NCI-H524 (cell line): ENCODE data around the gene CTCFL.

Source experiments
- DNase-seq, 2 experiments: peaks; one replicate each; lab custom pipeline; 2025; lab: John Stamatoyannopoulos, UW

CTCFL gene

DNA sequence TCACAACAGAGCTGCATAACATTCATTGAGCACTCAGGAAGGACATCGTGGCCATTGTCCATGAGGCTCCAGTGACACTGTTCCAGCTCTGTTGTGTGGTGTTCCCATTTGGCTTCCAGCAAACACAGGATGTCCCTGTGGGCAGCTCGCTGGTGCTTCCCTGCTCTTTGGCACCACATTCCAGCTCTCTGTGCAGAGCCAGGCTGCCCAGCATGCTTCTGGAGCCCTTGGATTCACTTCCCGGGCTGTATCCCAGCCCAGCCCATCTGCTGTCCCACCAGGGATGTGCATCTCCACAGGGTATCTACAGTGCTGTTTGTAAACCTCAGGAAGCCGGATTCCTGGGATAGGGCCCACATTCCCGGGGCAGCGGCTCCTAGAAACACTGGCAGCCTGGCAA lies 57.2 kb downstream of the CTCFL start:
- no peak for DNase-seq

DNA sequence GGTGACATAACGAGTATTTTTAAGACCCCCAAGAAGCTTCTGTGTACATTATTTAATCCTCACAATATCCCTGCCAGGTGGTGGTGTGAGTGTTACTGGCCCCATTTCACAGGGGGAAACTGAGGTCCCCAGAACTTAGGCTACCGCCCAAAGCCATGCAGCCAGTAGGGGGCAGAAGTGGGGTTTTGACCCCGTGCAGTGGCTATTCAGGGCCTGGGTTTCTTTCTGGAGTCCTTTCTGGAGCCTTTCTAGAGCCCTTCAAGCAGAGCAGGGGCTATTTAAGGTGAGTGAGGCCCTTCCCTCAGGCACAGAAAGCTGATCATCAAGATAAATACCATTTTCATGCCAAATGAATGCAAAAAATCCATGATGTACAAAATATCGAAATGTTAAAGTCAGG lies 59.0 kb downstream of the CTCFL start:
- DNase-seq = no peak

DNA sequence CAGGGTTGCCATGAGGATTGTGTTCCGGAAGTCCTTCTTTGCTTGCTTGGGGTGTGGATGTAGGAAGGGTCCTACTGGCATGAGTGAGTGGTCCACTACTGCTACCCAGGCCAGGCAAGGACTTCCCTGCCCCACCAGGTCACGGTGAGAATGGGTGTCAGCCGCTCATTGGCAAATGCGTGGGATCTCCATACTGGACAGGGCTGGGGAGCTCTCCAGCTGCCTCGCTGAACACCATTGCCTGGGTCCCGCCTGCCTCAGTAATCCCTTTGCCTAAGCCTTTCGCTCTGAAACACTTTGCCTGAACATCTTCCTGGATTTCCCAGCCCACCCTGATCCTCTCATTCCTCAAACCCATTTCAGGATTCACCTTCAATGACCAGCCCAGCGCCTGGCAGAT lies 59.5 kb downstream of the CTCFL start:
- DNase-seq = no peak

DNA sequence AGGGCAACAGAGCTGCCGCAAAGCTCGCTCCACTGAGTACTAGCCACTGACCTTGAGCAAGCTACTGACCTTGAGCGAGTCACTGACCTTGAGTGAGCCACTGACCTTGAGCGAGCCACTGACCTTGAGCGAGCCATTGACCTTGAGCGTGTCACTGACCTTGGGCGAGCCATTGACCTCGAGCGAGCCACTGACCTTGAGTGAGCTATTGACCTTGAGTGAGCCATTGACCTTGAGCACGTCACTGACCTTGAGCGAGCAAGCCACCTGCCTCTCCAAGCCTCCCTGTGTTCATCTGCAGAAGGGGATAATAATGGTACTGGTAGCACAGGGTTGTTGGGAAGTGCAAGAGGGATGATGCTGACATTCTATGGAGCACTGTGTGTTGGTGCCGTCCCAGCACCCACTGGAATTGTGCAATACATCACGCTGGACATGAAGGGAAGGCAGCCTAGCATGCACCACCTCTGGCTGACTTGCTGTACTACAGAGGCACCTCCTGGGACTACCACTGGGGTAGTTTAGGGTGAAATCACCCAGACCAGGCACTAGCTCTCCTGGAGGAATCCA lies 60.2 kb downstream of the CTCFL start:
- DNase-seq = no peak

DNA sequence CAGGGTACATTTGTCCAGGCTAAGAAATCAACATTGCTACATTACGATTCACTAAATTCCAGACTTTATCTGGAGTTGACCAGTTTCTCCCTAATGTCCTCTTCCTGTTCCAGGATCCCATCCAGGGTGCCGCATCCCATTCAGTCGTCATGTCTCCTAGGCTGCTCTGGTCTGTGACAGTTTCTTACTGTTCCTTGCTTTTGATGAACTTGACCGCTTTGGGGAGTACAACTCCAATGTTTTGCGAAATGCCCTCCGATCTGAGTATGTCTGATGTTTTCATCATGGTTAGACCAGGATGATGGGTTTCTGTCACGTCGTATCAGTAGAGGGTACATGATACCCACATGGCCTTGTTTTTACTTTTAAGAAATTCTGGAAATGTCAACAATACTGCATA lies 62.2 kb downstream of the CTCFL start:
- no peak for DNase-seq

DNA sequence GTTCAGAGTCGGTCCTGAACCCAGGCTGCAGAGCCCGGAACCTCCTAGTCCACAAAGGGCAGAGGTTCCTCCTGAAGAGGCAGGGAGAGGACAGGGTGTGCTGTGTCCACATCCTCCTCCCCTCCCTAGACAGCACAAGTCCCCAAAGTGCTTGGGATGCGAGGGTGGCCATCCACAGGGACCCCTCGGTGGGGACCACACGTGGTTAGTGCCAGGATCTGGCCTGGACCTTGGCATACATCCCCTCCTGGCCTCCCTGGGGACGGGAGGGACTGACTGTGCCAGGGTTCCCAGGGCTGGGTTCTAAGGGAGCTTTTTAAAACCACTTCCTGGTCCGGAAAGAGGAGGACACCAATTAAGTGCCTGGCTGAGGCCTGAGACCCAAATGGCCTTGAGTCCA lies 63.2 kb downstream of the CTCFL start:
- no peak for DNase-seq

DNA sequence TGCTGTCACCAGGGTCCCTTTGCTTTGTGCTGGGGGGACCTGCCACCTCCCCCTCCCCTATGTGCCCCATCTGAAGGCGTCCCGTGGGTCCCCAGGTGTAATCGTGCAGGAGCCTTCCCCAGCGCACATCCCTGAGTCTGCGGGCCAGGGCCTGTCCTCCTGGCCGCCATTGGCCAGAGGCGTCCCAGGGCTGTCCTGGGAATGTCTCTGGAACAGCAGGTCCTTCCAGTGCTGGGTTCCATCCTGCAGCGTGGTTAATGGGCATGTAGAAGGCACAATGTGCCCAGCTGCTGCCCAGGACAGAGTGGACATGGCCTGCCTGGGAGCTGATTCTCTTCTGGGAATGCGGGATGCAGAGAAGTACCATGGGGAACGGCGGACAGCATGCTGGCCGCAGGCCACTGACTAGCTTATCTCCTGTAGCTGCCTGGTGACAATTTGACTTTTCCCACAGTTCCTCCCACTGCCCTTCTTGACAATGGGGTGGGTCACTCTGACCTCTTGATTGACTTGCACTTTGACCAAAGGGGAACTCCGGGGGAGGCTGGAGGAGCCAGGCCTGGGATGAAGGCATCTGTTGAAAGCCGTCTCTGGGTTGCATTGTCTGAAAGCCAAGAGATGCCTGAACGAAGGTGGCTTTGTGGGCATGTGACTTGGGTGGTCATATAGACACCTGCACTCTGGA lies 64.0 kb downstream of the CTCFL start:
- DNase-seq = no peak

DNA sequence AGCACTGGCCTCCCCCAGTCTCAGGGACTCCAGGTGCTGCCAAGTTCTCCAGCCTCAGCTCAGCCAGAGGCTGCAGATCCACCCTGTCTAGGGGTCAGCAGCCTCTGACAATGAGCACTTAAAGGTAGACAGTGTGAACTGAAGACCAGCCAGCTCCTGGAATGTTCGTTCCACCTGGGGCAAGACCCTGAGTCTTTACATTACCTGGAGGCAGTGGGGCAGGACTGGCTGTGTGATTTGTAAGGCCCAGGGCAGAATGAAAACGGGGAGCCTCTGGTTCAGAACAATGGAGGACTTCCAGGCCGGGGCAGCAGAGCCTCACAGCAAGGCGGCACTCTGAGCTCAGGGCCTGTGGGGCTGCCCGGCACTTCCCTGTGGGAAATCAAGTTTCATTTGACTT lies 65.0 kb downstream of the CTCFL start:
- no peak for DNase-seq

DNA sequence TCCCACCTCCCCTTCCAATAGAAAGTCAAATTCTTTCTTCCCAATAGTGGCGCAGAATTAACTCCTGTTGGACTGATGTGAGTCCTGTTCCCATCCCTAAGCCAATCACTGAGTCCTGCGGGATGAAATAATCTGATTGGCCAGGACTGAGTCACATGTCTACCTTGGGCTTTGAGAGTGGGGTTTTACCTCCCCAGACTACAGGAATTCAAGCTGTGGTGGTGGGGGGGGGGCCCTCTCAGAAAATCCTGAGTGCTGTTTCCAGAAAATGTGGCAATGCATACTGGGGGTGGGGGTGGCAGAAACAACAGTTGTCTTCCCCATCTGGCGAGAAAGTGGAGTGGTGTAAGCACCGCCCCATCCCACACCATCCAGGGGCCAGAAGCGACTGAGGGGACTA lies 65.7 kb downstream of the CTCFL start:
- peak; percentile 86 to 91 for DNase-seq

DNA sequence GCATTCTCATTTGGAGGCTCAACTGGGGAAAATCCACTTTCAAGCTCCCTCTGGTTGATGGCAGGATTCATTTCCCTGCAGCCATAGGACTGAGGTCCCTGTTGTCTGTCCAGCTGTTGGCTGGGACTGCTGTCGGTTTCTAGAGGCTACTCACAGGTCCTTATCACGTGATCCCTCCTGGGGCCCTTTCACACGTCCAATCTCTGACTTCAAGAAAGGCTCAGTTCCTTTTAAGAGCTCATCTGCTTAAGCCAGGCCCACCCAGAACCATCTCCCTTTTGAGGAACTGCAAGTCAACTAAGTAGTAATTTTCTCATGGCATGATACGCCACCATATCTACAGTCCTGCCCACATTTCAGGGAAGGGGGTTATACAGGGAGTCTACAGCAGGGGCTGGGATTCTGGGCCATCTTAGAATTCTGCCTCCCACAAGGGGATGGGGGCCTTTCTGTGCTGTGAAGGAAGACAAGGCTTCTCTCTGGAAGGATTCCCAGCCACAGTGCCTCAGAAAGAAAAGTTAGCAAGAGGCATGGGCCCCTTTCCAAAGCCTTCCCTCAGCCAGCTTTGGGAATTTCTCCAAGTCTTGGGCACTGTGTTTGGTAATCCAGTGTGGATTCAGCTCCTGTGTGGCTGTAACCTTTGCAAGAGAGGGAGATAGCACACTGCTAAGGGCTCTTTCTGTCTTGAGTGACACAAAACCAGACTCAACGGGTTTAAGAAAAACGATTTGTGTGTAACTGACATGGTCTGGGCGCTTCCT lies 66.4 kb downstream of the CTCFL start:
- no peak for DNase-seq

DNA sequence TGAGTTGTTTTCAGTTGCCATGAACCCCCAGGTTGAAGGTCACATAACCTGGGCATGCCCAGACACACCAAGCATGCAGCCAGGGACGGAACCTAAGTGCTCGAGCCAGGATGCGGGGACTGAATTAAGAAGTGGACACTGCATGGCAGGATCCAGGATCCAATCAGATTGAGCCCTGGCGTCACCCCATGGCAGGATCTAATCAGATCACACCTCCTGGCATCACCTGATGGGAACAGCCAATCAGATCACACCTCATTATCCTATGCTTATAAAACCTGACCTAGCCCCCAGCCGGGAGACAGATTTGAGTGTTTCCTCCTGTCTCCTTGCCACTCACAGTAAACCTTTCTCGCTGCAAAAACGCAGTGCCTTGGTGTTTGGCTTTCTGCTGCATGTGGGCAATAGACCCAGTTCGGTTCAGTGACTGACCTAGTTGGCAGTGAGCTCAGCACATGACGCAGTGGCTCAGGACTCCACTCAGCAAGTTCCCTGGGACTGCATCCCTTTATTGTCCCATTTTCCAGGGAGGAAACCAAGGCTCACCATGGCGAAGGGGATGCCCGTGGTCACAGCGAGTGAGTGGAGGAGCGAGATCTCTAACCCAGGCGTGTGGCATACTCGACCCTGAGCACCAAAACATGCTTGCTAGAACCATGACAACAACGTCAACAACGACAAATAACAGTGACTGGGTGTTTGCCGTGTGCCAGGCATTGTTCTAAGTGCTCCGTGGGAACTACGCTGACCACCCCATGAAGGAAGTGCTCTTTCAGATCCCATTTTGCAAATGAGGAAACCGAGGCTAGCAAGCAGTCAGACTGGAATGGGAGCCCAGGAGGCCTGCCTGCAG lies 67.5 kb downstream of the CTCFL start:
- no peak for DNase-seq

DNA sequence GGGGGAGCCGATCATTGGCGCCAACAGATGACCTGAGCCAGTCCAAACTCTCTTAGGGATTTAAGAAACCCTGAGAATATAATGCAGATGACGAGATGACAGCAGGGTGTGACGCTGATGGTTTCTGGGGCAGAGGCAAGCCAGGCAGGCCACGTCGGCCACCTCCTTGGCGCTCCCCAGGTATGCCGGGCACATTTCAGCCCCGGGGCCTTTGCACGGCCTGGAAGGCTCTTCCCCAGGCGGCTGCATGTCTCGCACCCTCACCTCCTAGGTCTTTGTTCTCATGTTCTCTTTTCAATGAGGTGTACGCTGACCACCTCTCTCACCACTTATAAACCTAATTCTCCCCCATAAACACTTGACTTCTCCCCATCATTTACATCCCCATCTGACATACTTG lies 68.8 kb downstream of the CTCFL start:
- no peak for DNase-seq

DNA sequence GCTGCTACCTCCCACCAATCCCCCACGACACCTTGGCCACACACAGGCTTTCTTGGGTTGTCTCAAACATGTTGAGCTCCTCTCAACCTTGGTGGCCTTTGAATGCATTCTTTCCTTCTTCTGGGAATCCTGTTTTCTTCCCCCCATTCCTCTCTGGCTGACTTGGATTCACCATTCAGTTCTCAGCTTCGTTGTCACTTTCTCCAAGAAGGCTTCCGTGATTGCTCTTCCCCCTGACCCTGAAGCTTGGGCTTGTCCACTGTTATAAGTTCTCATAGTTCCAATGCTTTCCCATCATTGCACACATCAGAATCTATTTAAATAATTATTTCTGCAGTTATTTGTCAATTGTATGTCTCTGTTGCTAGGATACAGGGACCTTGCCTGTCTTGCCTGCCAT lies 69.6 kb downstream of the CTCFL start:
- DNase-seq = no peak

DNA sequence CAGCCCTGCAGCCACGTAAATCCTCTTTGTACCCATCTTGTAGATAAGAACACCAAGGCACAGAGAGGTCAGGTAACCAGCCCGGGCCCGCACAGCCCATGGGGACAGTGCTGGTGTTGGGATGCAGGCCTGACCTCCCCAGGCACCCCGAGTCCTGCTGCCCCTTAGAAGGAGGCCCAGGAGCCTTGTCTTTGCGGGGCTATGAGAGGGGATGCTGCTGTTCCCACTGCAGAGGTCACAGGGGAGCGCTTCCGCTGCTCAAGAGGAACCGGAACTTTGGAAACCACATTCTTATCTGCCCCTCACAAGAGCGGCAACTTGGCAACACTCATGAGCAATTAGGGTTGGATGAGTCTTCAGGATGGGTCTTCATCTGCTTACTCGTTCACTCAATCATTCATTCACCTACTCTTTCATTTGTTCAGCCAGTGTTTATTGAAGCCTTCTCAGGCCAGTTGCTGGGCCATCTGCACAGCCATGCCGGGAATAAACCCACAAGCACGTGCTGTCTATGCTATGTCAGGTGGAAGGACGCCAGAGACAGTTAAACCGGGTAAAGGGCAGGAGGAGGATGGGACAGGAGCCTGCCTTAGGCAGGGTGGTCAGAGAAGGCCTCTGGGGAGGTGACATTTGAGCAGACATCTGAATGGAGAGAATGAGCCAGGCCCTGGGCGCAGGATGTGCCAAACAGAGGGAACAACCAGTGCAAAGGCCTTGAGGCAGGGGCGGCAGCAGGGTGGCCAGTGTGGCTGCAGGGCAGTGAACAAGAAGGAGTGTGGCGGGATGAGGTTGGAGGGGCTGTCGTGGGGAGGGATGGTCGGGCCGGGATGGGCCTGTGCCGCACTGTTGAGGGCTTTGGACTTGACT lies 72.9 kb downstream of the CTCFL start:
- no peak for DNase-seq

DNA sequence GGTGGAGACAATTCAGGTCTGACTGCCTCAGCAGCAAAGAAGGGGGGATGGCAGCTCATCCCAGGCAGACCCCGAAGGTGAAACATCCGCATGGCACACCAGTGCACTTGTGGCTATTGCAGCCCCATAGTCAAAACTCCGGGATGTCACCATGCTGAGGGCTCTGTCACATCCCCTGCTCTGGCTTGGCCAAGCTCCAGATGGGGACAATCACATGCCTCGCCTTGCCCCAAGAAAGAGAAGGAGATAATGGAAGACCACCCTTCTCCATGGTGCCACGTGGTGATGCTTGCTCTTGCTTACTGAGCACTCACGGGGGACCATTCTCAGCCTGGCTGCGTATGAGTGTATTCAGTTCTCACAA lies 73.5 kb downstream of the CTCFL start:
- no peak for DNase-seq

DNA sequence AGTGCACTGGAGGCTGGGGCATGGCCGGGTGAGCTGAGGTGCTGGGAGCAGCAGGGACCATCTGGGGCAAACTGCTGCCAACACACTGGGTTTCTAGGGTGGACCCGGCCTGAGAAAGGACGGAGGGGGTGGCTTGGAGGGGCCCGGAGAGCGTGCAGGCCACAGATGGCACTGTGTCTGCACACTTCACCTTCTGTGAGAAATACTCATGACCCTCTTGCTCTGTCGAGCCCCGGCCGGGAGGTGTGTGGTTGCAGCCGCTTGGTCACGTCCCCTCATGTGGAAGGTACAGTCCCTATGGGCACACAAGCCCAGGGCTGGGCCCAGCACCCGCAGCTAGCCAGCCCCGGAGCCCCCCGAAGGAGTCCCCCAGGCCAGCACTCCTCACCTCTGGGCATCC lies 74.0 kb downstream of the CTCFL start:
- peak in 1 of 2 experiments; percentile 25 for DNase-seq

DNA sequence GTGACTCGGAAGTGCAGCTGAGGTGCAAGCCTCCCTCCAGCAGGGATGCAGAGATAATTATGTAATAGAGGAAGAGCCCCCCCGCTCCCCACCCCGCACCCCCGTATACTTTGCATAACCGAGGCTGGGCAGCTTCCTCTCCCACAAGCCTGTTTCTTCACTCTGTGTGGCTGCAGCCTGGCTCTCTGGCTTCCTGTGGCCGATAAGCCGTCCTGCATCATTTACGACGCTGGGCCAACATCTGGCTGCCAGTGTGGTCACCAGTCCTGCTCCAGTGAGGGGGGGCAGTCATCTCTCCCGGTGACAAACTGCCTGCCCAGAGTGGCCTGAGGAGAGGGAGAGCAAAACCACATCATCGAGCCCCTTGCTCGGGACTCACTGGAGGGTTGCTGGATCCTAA lies 74.5 kb downstream of the CTCFL start:
- DNase-seq = peak in 1 of 2 experiments; percentile 23

DNA sequence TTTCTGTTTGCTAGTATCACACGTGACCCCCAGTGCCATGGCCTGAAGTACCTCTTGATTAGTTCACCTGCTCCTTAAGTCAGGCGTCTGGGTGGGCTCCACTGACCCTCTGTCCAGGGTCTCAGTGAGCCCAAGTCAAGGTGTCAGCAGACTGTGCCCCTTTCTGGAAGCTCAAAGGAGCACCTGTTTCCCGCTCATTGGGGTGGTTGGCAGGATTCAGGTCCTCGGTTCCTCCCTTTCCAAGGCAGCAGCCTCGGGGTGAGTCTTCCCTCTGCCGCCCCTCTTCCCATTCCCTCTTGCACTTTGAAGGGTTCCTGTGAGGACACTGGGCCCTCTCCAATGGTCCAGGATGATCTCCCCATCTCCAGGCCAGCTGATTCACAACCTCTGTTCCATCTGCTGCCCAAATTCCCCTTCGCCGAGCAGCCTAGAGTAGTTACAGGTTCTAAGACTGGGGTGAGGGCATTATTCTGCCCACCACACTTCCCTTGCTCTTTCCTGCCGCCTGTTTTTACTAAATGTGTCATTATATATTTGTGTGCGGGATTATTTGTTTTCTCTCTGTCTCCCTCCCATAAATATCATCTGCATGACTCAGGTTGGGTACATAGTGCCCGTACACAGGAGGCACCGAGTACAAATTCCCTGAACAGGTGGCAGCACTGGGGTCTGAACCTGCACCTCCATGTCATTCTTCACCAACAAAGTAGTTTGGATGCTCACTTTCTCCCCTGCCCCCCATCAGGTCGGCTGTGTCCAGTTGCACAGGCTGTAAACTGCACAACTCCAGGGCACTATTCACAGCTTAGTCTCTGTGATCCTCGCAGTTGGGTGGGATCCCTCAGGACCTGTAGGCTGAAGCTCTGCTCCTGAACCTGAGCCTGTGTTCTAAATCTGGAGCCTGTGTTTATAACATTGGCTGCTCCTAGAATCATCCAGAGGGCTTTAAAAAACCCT lies 75.3 kb downstream of the CTCFL start:
- DNase-seq = no peak

DNA sequence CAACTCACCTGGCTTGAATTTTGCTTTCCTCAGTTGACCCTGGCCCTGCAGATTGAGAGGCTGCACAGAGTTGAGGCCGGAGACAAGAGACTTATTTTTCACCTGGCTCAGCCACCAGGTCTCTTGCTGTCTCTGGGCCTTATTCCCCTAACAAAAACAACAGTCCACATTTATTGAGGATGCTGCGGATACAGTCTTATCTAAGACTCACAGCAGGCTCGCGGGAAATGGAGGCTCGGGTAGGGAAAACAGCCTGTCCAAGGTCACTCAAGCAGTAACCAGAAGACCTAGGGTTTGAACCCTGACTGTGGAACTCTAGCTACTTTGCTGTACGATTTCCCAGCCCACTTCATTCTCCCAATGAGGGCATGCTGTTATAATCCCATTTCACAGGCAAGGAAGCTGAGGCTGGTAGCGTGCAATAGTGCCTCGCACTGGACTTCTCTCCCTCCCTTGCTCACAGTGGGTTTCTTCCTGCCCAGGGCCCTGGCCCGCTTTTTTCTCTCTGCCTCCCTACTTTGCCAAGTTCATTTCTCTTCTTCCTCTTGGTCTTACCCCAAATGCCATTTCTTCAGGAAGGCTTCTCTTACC lies 76.1 kb downstream of the CTCFL start:
- DNase-seq = no peak
